H9 (cell line): Measurements from ENCODE around the gene SFN. TPM values are rescaled to one million over a fixed set of nuclear protein-coding genes. Genes with fewer than 3 reads are reported as not detected.

Source experiments
- DNase-seq: peaks from one replicate; pipeline ENCODE4 v3.0.0-alpha.2; 2017
- H2AFZ ChIP-seq: one replicate; pipeline ENCODE4 v1.6.1; 2013; ENCODE audit warnings: mild to moderate bottlenecking, low read length, control low read depth, moderate library complexity
- H2AK5ac ChIP-seq: 2 replicates; pipeline ENCODE4 v1.6.1; 2013; ENCODE audit warnings: low read length, control low read depth, mixed read lengths; ENCODE audit not compliant: insufficient read length
- H2BK120ac ChIP-seq: one replicate; pipeline ENCODE4 v1.6.1; 2013; ENCODE audit warnings: low read depth, mild to moderate bottlenecking, low read length, control low read depth, inconsistent platforms; ENCODE audit not compliant: poor library complexity, severe bottlenecking
- H2BK12ac ChIP-seq: 2 replicates; pipeline ENCODE4 v1.6.1; 2013; ENCODE audit warnings: low read length, control low read depth, mixed read lengths, low read depth; ENCODE audit not compliant: insufficient read length
- H2BK15ac ChIP-seq: 2 replicates; pipeline ENCODE4 v1.6.1; 2013; ENCODE audit warnings: low read depth, low read length, control low read depth
- H2BK20ac ChIP-seq: one replicate; pipeline ENCODE4 v1.6.1; 2013; ENCODE audit warnings: low read depth, mild to moderate bottlenecking, low read length, control low read depth, inconsistent platforms; ENCODE audit not compliant: poor library complexity, severe bottlenecking
- H2BK5ac ChIP-seq: 2 replicates; pipeline ENCODE4 v1.6.1; 2013; ENCODE audit warnings: low read length, control low read depth, mixed read lengths; ENCODE audit not compliant: insufficient read length
- H3K14ac ChIP-seq: 2 replicates; pipeline ENCODE4 v1.6.1; 2013; ENCODE audit warnings: low read length, control low read depth; ENCODE audit not compliant: insufficient read depth
- H3K18ac ChIP-seq: 2 replicates; pipeline ENCODE4 v1.6.1; 2013; ENCODE audit warnings: low read depth, mild to moderate bottlenecking, mixed read lengths, low read length, control low read depth; ENCODE audit not compliant: insufficient read length
- H3K23ac ChIP-seq: 2 replicates; pipeline ENCODE4 v1.6.1; 2013; ENCODE audit warnings: low read length, control low read depth, mixed read lengths, low read depth; ENCODE audit not compliant: insufficient read length
- H3K23me2 ChIP-seq: 2 replicates; pipeline ENCODE4 v1.6.1; 2013; ENCODE audit warnings: low read depth, mild to moderate bottlenecking, mixed read lengths, low read length, control low read depth; ENCODE audit not compliant: insufficient read length, poor library complexity, severe bottlenecking
- H3K27ac ChIP-seq: 2 replicates; pipeline ENCODE4 v1.5.1; 2013; ENCODE audit warnings: low read length, control low read depth, mixed read lengths, low read depth; ENCODE audit not compliant: insufficient read length
- H3K27me3 ChIP-seq: 2 replicates; pipeline ENCODE4 v1.6.1; 2013; ENCODE audit warnings: low read length, control low read depth, inconsistent platforms; ENCODE audit not compliant: insufficient read depth
- H3K4ac ChIP-seq: 2 replicates; pipeline ENCODE4 v1.6.1; 2013; ENCODE audit warnings: low read depth, mild to moderate bottlenecking, control low read depth, inconsistent platforms, low read length, moderate library complexity
- H3K4me1 ChIP-seq: 2 replicates; pipeline ENCODE4 v1.6.1; 2013; ENCODE audit warnings: low read length, control low read depth, inconsistent platforms; ENCODE audit not compliant: insufficient read depth
- H3K4me2 ChIP-seq: 2 replicates; pipeline ENCODE4 v1.6.1; 2013; ENCODE audit warnings: low read length, control low read depth, mixed read lengths; ENCODE audit not compliant: insufficient read length, insufficient read depth
- H3K56ac ChIP-seq: 2 replicates; pipeline ENCODE4 v1.6.1; 2013; ENCODE audit warnings: low read depth, mild to moderate bottlenecking, mixed read lengths, low read length, control low read depth; ENCODE audit not compliant: insufficient read length
- H3K79me1 ChIP-seq: 2 replicates; pipeline ENCODE4 v1.6.1; 2013; ENCODE audit warnings: low read depth, mild to moderate bottlenecking, moderate library complexity, low read length, control low read depth, inconsistent platforms; ENCODE audit not compliant: insufficient read depth, poor library complexity, severe bottlenecking
- H3K79me2 ChIP-seq: 2 replicates; pipeline ENCODE4 v1.6.1; 2013; ENCODE audit warnings: low read length, control low read depth, inconsistent platforms; ENCODE audit not compliant: insufficient read depth
- H3K9ac ChIP-seq: 2 replicates; pipeline ENCODE4 v1.6.1; 2013; ENCODE audit warnings: low read length, control low read depth, mixed read lengths; ENCODE audit not compliant: insufficient read length; ENCODE audit errors: extremely low read depth
- H3K9me3 ChIP-seq: one replicate; pipeline ENCODE4 v1.6.1; 2013; ENCODE audit warnings: low read depth, low read length, inconsistent platforms; ENCODE audit not compliant: control insufficient read depth
- H3T11ph ChIP-seq: one replicate; pipeline ENCODE4 v1.6.1; 2013; ENCODE audit warnings: mild to moderate bottlenecking, low read length, control low read depth, inconsistent platforms
- H4K20me1 ChIP-seq: one replicate; pipeline ENCODE4 v1.6.1; 2013; ENCODE audit not compliant: control insufficient read depth, insufficient read length, insufficient read depth
- H4K5ac ChIP-seq: 2 replicates; pipeline ENCODE4 v1.6.1; 2013; ENCODE audit warnings: low read depth, mild to moderate bottlenecking, mixed read lengths, low read length, control low read depth; ENCODE audit not compliant: insufficient read length
- H4K8ac ChIP-seq: replicated peaks from 2 replicates; pipeline ENCODE4 v1.6.1; 2013; ENCODE audit warnings: low read length, control low read depth, mixed read lengths, low read depth; ENCODE audit not compliant: insufficient read length
- H4K91ac ChIP-seq: 2 replicates; pipeline ENCODE4 v1.6.1; 2013; ENCODE audit warnings: low read depth, mild to moderate bottlenecking, moderate library complexity, mixed read lengths, low read length, control low read depth; ENCODE audit not compliant: insufficient read length
- H3K27ac Mint-ChIP-seq, 3 experiments: 2 replicates in 2 of 3; 3 replicates in 1 of 3; pipeline ENCODE4 v1.8.0; 2020 to 2021; ENCODE audit warnings: mixed read lengths in 3 of 3, mild to moderate bottlenecking in 1 of 3, moderate library complexity in 1 of 3
- H3K27me3 Mint-ChIP-seq: 2 replicates; pipeline ENCODE4 v1.8.0; 2021; ENCODE audit warnings: low read depth, mild to moderate bottlenecking, moderate library complexity, mixed read lengths
- H3K36me3 Mint-ChIP-seq, 3 experiments: 2 replicates in 2 of 3; 3 replicates in 1 of 3; pipeline ENCODE4 v1.8.0; 2020 to 2021; ENCODE audit warnings: low read depth in 3 of 3, mixed read lengths in 3 of 3; ENCODE audit not compliant: insufficient read depth in 1 of 3
- H3K4me1 Mint-ChIP-seq, 2 experiments: 2 replicates each; pipeline ENCODE4 v1.8.0; 2020; ENCODE audit warnings: mixed read lengths in 2 of 2
- H3K4me3 Mint-ChIP-seq, 2 experiments: 2 replicates in 1 of 2; 3 replicates in 1 of 2; pipeline ENCODE4 v1.8.0; 2020 to 2021; ENCODE audit warnings: mild to moderate bottlenecking in 2 of 2, mixed read lengths in 2 of 2, moderate library complexity in 1 of 2
- H3K9me3 Mint-ChIP-seq, 2 experiments: 2 replicates in 1 of 2; 3 replicates in 1 of 2; pipeline ENCODE4 v1.8.0; 2020; ENCODE audit warnings: mild to moderate bottlenecking in 2 of 2, mixed read lengths in 2 of 2, moderate library complexity in 1 of 2
- WGBS: extraction: QIAGEN DNeasy Blood & Tissue Kit; methylation state at CpG from one replicate; pipeline ENCODE4 v1.1.7; 2013; ENCODE audit warnings: missing lambda C conversion rate, low lambda C conversion rate, mixed read lengths; ENCODE audit not compliant: insufficient read length; ENCODE audit errors: extremely low coverage; 5-methylcytosine and 5-hydroxymethylcytosine counted together
- total RNA-seq: library from RNA; stranded (reverse); gene quantifications from 2 replicates; pipeline ENCODE4 v1.2.1, GENCODE V29; 2021
- TF ChIP-seq, protein P1 (sequence below): fragments of 200-600 bp; sonication (generic); conservative IDR thresholded peaks from 3 replicates; pipeline ENCODE4 v1.8.0; 2021; ENCODE audit warnings: antibody characterized with exemption, mild to moderate bottlenecking

The SFN gene
- total RNA-seq, 1 experiment from 2014 or later: 4.3 TPM

- Histone ChIP-seq H3T11ph (no peak overlapping the region), H4K5ac (no peak overlapping the region), H3K18ac (no peak overlapping the region), H2BK15ac (no peak overlapping the region), H4K20me1 (no peaks in the 10 kb centered on the region), H2BK5ac (no peak overlapping the region), H2AFZ (no peak overlapping the region), H3K79me1 (no peaks in the 10 kb centered on the region), H3K4me1 (no peaks in the 10 kb centered on the region), H2BK120ac (no peak overlapping the region), H4K91ac (no peak overlapping the region), H3K27me3 (no peaks in the 10 kb centered on the region), H3K27ac (no peak overlapping the region), H3K23me2 (no peaks in the 10 kb centered on the region), H3K4me2 (no peak overlapping the region), H2BK20ac (no peak overlapping the region), H3K9me3 (no peaks in the 10 kb centered on the region), H3K23ac (no peak overlapping the region), H3K14ac (no peak overlapping the region), H2BK12ac (no peak overlapping the region), H3K9ac (no peak overlapping the region), H3K79me2 (no peaks in the 10 kb centered on the region), H2AK5ac (no peak overlapping the region), H3K56ac (no peak overlapping the region), H3K4ac (no peak overlapping the region), H4K8ac (no peak overlapping the region)
- Mint-ChIP-seq H3K36me3 (peaks cover 0 to 5% (median 3%) of the 10 kb centered on the region in 3 experiments; a peak in 4 of 7 replicates), H3K4me1 (no peaks in the 10 kb centered on the region), H3K4me3 (no peak overlapping the region), H3K9me3 (peaks cover 10 to 11% of the 10 kb centered on the region in 2 experiments), H3K27ac (no peak overlapping the region; a peak in 1 of 7 replicates), H3K27me3 (peaks cover 8% of the 10 kb centered on the region)
- TF ChIP-seq, protein P1, sequence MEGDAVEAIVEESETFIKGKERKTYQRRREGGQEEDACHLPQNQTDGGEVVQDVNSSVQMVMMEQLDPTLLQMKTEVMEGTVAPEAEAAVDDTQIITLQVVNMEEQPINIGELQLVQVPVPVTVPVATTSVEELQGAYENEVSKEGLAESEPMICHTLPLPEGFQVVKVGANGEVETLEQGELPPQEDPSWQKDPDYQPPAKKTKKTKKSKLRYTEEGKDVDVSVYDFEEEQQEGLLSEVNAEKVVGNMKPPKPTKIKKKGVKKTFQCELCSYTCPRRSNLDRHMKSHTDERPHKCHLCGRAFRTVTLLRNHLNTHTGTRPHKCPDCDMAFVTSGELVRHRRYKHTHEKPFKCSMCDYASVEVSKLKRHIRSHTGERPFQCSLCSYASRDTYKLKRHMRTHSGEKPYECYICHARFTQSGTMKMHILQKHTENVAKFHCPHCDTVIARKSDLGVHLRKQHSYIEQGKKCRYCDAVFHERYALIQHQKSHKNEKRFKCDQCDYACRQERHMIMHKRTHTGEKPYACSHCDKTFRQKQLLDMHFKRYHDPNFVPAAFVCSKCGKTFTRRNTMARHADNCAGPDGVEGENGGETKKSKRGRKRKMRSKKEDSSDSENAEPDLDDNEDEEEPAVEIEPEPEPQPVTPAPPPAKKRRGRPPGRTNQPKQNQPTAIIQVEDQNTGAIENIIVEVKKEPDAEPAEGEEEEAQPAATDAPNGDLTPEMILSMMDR: no peak
- no peak for DNase-seq
- no CpG with 5 or more reads among the region's 3 CpGs for WGBS
Measured at GRCh38 chr1:26814893-26815292, 48.1 kb upstream of the SFN start.
